Spleen (tissue), 7 donors: ENCODE data around the gene MED13L.
A peak's percentile ranks its signal among the peaks of the same experiment; 100 is the strongest.

Experiments
- CTCF ChIP-seq, 11 experiments: fragments of 200-600 bp in 7 of 11; fragments of 450-650 bp in 4 of 11; sonication (generic) in 4 of 11; IDR thresholded peaks in 8 of 11; conservative IDR thresholded peaks in 3 of 11; 1 replicate in 7 of 11; 2 replicates in 4 of 11; pipeline versions ENCODE4 v1.4.0 to v1.8.0; 2016 to 2021; ENCODE audit warnings: antibody characterized with exemption in 11 of 11, inconsistent platforms in 4 of 11, mild to moderate bottlenecking in 1 of 11
- POLR2AphosphoS5 ChIP-seq, 3 donors: sonication (generic); formaldehyde crosslinking; IDR thresholded peaks; one replicate each; pipeline ENCODE4 v1.5.1; 2017; ENCODE audit warnings: antibody characterized with exemption in 3 of 3
- donor health status: DM: no; HTN: no; CAD: no; lungs with moderate emphysema.
- donor health status: DM: no; HTN: no; CAD: no.
- donor health status: DM: no; HTN: no; CAD: no.

- TF ChIP-seq CTCF (IDR thresholded peaks at IDR 0.05 in 8 of 11, conservative IDR thresholded peaks at IDR 0.05 in 3 of 11): peak in 6 of 11 experiments; percentile 25 to 69 (median 58)
- peak; percentile 71 to 83 (median 80) for TF ChIP-seq POLR2AphosphoS5 (IDR thresholded peaks at IDR 0.05)
Observed at GRCh38 chr12:116277467-116278278, at the start of gene MED13L.
